NCI-H82 treated with DMSO at 0.1 percent for 48 hours (cell line): ENCODE results near the gene RXRB.

ENCODE experiments used
- DNase-seq: peaks from one replicate; lab custom pipeline; 2025; ENCODE audit not compliant: unreplicated experiment; lab: John Stamatoyannopoulos, UW

The RXRB gene

GRCh38 chr6:33177552-33178446, 22.7 kb downstream of the RXRB start:
- DNase-seq: no peak

DNA sequence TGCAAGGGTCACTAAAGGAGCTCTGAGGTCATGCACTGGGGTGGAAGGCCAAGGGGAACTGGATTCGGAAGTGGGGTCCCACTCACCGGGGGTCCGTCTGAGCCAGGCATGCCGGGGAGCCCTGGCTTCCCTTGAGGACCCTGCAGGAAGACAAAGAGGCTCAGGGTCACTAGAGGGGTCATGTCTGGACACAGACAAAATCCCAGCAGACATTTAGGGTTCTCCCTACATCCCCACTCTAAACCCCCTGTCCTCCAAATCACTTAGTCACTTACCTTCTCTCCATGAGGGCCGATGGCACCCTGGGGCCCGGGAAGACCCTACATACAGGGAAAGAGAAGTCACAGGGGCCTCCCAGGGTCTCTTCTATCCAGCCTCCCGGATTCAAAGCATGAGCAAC, 23.6 kb downstream of the RXRB start:
- DNase-seq: no peak

GRCh38 chr6:33175436-33176069, 24.9 kb downstream of the RXRB start:
- no peak for DNase-seq

DNA sequence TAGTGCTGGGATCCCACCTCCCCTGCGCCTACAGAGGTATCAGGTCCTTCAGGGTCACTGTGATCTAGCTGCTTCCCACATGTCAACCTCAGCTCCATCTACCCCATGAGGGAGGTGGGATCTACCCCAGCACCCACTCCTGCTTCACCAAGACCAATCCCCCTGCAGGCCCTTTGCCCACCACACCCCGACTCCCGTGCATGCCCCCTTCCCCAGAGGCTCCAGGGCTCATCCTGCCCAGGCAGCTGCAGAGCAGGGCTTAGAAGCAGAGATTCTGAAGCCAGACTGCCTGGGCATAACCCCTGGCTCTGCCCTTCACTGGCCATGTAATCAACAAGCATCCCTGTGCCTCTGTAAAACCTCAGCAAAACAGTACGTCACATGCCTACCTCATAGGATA, 25.7 kb downstream of the RXRB start:
- no peak for DNase-seq

GRCh38 chr6:33173535-33174180, 26.8 kb downstream of the RXRB start:
- no peak for DNase-seq

- no peak for DNase-seq
These were observed 27.6 kb downstream of the RXRB start for GRCh38 chr6:33172688-33173534.

- no peak for DNase-seq
These were observed 28.4 kb downstream of the RXRB start for GRCh38 chr6:33171880-33172687.

GRCh38 chr6:33171016-33171879, 29.2 kb downstream of the RXRB start:
- no peak for DNase-seq

DNA sequence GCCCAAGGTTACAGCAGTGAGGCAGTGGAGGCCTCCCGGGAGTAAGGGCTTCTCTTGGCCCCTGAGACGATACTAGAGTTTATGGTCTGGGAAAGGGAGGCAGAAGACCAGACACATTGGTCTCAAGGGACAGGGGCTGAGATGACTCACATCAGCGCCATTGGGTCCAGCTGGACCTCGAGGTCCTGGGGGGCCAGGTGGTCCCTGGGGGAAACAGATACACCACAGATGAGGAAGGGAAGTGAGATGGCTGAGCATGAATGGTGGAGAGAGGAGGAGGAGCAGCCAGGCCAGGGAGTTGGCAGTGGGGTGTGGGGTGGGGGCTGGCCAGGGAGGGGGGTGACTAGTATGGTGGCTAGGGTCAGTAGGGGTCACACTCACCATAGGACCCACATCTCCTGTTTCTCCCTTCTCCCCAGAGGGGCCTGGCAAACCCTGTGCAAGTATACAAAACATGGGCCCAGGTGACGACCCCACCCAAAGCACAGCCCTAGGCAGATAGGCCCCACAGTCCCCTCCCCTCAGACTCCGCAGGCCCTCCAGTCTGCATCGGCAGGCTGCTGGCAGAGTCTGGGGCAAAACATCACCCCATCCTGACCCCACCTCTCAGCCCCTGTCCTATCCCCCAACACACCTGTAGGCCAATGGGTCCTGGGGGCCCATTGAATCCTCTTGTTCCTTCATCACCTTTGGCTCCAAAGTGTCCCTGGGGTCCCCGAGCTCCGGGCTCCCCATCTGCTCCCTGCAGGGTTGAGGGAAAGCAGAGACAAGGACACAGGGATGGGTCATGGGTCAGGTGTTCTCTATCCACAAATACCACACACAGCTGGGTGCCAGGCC, 30.1 kb downstream of the RXRB start:
- DNase-seq: no peak

DNA sequence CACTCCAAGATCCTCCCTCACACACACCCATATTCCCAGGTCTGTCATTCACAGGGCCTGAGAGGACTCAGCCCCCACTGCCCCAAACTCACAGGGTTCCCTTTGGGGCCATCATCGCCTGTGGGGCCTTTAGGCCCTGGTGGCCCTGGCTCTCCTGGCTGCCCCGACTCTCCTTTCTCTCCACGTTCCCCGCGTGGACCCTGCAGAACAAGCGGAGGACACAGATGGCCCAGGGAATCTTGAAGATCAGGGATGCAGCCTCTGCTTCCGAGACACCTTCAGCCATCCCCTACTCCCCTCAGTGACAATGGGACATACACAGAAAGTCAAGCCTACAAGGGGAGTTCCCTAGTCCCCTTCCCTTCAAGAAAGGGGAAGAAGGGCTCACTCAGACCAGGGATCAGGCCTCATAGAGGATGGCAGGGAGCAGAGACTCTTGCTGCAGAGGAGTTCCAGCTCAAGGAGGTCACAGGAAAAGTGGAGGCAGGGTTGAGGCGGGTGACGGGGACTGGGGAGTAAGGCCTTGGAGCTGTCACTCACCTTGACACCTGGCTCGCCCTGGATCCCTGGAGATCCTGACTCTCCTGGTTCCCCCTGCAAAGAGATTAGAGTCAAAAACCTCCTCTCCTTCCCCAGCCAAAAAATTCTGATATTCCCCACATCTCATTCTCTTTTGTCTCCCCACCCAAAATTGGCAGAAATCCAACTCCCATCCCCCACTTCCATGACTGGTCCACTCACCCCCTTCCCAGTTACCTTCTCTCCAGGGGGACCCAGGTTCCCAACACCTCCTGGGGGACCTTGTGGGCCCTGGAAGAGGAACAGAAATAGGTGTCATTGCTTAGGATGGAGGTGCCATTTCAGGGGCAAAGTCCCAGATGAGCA, 30.9 kb downstream of the RXRB start:
- DNase-seq: no peak

GRCh38 chr6:33168639-33169038, 31.8 kb downstream of the RXRB start:
- DNase-seq: no peak

GRCh38 chr6:33168284-33168601, 32.2 kb downstream of the RXRB start:
- no peak for DNase-seq

DNA sequence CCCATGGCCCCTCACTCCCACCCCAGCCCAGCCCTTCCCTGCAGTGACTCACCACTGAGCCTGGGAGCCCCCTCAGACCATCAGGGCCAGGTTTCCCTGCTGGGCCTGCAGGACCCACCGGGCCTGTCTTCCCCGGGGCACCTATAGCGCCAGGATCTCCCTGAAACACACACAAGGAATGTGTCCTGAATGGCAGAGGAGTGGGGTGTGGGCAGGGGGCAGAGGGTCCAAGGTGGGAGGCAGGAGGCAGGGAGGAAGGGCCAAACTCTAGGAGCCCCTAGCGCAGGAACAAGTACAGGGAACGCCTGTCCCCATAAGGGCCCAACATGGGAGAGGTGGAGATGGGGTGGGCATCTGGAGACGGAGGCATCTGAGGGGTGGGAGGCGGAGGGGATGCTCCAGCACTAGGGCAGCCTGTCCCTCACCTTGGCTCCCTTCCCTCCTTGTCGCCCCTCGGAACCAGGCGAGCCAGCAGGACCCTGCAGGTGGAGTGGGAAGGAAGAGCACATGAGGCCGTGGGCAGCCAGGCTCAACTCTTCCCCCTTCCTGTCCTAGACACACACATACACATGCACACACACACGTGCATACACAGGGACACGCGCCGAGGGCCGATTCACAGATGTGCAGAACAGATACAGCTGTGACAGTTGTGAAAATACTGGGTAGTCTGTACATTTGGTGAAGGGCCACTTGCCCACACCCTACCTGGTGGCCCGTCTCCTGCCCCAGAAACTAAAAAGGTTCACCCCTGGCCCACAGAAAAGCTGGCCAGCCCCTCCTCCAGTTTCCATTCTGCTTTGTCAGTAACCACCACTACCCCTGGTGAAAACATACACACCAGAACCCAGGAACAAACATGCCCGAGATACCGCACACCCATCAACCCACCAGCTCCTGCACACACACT, 32.8 kb downstream of the RXRB start:
- no peak for DNase-seq

- DNase-seq: no peak
These were observed 33.7 kb downstream of the RXRB start for GRCh38 chr6:33166811-33167210.

DNA sequence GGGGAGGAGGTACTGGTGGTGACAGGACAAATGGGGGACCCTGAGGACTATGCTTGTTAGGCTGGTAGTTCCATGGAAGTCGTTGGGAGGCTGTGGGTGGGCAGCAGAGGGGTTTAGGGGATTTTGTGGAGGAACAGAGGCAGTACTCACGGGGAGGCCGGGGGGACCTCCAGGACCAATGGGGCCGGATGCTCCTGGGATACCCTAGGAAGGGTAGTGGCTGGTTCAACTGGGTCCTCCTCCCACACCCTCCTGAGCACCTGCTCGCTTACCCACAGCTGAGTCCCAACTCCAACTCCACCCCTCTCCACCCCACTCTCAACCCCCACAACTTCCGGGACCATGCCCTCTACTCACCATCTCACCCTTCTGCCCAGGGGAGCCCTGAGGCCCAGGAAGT, 34.1 kb downstream of the RXRB start:
- DNase-seq: no peak

DNA sequence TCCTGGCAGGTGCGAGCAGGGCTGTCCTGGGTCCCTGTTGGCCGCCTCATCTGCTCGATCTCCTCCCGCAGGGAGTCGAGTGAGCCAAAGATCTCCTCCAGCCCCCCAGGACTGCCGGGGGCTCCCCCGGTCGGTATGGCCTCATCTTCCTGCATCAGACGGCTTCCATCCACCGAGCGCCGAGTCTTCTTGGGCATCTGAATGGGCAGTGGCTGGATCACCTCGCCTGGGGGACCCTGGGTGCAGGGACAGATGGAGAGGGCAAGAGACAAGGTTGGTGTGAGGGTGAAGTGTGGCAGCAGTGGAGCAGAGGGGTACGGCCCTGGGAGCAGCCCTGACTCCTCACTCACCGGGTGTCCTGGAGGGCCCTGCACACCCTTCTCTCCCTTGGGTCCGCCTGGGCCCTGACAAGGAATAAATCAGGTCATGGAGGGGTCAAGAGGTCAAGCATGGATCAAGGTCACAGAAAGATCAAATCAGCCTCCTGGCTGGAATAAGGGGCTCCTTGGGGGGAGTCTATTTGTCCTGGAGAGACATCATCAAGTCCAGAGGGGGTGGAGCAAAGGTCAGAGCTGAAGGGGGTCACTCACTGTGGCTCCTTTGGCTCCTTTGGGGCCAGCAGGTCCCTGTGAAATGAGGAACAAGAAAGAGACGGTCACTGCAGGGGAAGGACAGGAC, 34.7 kb downstream of the RXRB start:
- no peak for DNase-seq
